Activated B cell treated with CpG ODN at 0.5 μM for 24 hours (primary cell): ENCODE measurements around the gene VPS9D1. TPM values are rescaled to one million over a fixed set of nuclear protein-coding genes. Genes with fewer than 3 reads are reported as not detected.

ENCODE experiments used
- ATAC-seq: fragments of 200-7000 bp; cut with Tn5 transposase; one replicate; pipeline ENCODE4 v1.10.0; 2021; ENCODE audit warnings: low read depth, mild to moderate bottlenecking, moderate library complexity
- CTCF ChIA-PET: fragments of 350-600 bp; sonication (Branson Sonifier 250); formaldehyde crosslinking; loops from one replicate; lab custom pipeline; 2021; ENCODE audit warnings: antibody characterized with exemption; lab: Charles Lee
- POLR2A ChIA-PET: fragments of 350-600 bp; sonication (Branson Sonifier 250); formaldehyde crosslinking; loops from one replicate; lab custom pipeline; 2021; ENCODE audit warnings: antibody characterized with exemption; lab: Charles Lee
- DNase-seq: peaks from one replicate; pipeline ENCODE4 v3.0.0; 2022
- H3K27ac Mint-ChIP-seq: one replicate; pipeline ENCODE4 v1.8.0; 2020; ENCODE audit warnings: mixed read lengths
- H3K27me3 Mint-ChIP-seq: one replicate; pipeline ENCODE4 v1.8.0; 2021; ENCODE audit warnings: mixed read lengths
- H3K36me3 Mint-ChIP-seq: one replicate; pipeline ENCODE4 v1.8.0; 2021; ENCODE audit warnings: low read depth, mixed read lengths
- H3K4me1 Mint-ChIP-seq: one replicate; pipeline ENCODE4 v1.8.0; 2021; ENCODE audit warnings: mixed read lengths
- H3K4me3 Mint-ChIP-seq: one replicate; pipeline ENCODE4 v1.8.0; 2020; ENCODE audit warnings: mild to moderate bottlenecking, mixed read lengths
- H3K9me3 Mint-ChIP-seq: one replicate; pipeline ENCODE4 v1.8.0; 2020; ENCODE audit warnings: mixed read lengths
- CTCF ChIP-seq: fragments of 200-600 bp; IDR thresholded peaks from one replicate; pipeline ENCODE4 v1.8.0; 2022; ENCODE audit warnings: antibody characterized with exemption, mild to moderate bottlenecking
- intact Hi-C: fragments of 100-400 bp; cut with micrococcal nuclease; formaldehyde crosslinking; loops from one replicate; pipeline ENCODE4 v1.15.1; 2024
- total RNA-seq: library from RNA; stranded (reverse); gene quantifications from 2 replicates; pipeline ENCODE4 v1.2.3, GENCODE V29; 2022

Gene VPS9D1
- total RNA-seq, 1 donor from 2014 or later = 7.4 TPM

GRCh38 chr16:89710709-89711564 lies 9.8 kb downstream of the VPS9D1 start:
- no peaks in the 10 kb centered on the region for H3K9me3 Mint-ChIP-seq
- TF ChIP-seq CTCF = no peak
- H3K27ac Mint-ChIP-seq = no peak overlapping the region
- no peak overlapping the region for H3K4me3 Mint-ChIP-seq
- ATAC-seq (no peak), DNase-seq (no peak)
- POLR2A ChIA-PET = interaction anchor here (0.6 to 2.2 kb wide), 4 partner anchors 9 to 917 kb away, joined by 3 to 5 read pairs (median 4); no protein-coding TSS in a partner anchor
- H3K36me3 Mint-ChIP-seq = peaks cover 2% of the 10 kb centered on the region
- H3K27me3 Mint-ChIP-seq = no peaks in the 10 kb centered on the region
- CTCF ChIA-PET = no interaction called here
- H3K4me1 Mint-ChIP-seq = peaks cover 6% of the 10 kb centered on the region
- intact Hi-C loops = loop anchor here (1.0 kb wide), 2 partner anchors 9 to 10 kb away; partner anchors contain the start of gene ZNF276

- Mint-ChIP-seq H3K27me3 (no peaks in the 10 kb centered on the region), H3K4me1 (peaks cover 8% of the 10 kb centered on the region), H3K4me3 (no peak overlapping the region), H3K27ac (no peak overlapping the region), H3K9me3 (no peaks in the 10 kb centered on the region), H3K36me3 (peaks cover 2% of the 10 kb centered on the region)
- POLR2A ChIA-PET = interaction anchor here (1.2 to 2.2 kb wide), 2 partner anchors 10 kb away, joined by 4 to 5 read pairs; no protein-coding TSS in a partner anchor
- CTCF ChIA-PET = interaction anchor here (1.8 to 5.1 kb wide), 2 partner anchors 83 to 151 kb away, joined by 7 to 102 read pairs; no protein-coding TSS in a partner anchor
- intact Hi-C loops = no loop called here
- DNase-seq = no peak
- no peak for TF ChIP-seq CTCF
- ATAC-seq = no peak
Measured at GRCh38 chr16:89709716-89710432, 10.8 kb downstream of the VPS9D1 start.

GRCh38 chr16:89709166-89709565 lies 11.5 kb downstream of the VPS9D1 start:
- Mint-ChIP-seq H3K27ac (no peak overlapping the region), H3K36me3 (no peaks in the 10 kb centered on the region), H3K4me1 (peaks cover 8% of the 10 kb centered on the region), H3K4me3 (no peak overlapping the region), H3K9me3 (no peaks in the 10 kb centered on the region), H3K27me3 (no peaks in the 10 kb centered on the region)
- ChIA-PET POLR2A (interaction anchor here (0.8 to 2.2 kb wide), 2 partner anchors 9 to 164 kb away, joined by 3 to 5 read pairs; partner anchors contain the start of gene TCF25), CTCF (interaction anchor here (1.8 to 5.1 kb wide), 2 partner anchors 83 to 152 kb away, joined by 7 to 102 read pairs; no protein-coding TSS in a partner anchor)
- DNase-seq (no peak), ATAC-seq (no peak)
- intact Hi-C loops = no loop called here
- no peak for TF ChIP-seq CTCF

GRCh38 chr16:89708481-89708931 lies 12.2 kb downstream of the VPS9D1 start:
- no peak for DNase-seq
- ChIA-PET CTCF (interaction anchor here (1.8 to 5.1 kb wide), 2 partner anchors 84 to 152 kb away, joined by 7 to 102 read pairs; no protein-coding TSS in a partner anchor), POLR2A (interaction anchor here (0.8 kb wide), 1 partner anchor 165 kb away, joined by 3 read pairs; the partner anchor contains the start of gene TCF25)
- H3K36me3 Mint-ChIP-seq = no peaks in the 10 kb centered on the region
- H3K9me3 Mint-ChIP-seq = no peaks in the 10 kb centered on the region
- no peak for ATAC-seq
- no peaks in the 10 kb centered on the region for H3K27me3 Mint-ChIP-seq
- intact Hi-C loops = no loop called here
- H3K4me3 Mint-ChIP-seq = no peak overlapping the region
- no peak overlapping the region for H3K27ac Mint-ChIP-seq
- TF ChIP-seq CTCF = no peak
- H3K4me1 Mint-ChIP-seq = peaks cover 8% of the 10 kb centered on the region
